MM.1S (cell line): ENCODE measurements around the gene OR9Q1.
"Not testable (repeated sequence)": the region's sequence is repeated elsewhere in the genome, so short reads cannot be mapped to it uniquely, and the experiment has no call there.

Experiments used
- DNase-seq: peaks from one replicate; pipeline ENCODE4 v3.0.0-alpha.2; 2015
- H2AFZ ChIP-seq: fragments of 300-600 bp; sonication (generic); 2 replicates; pipeline ENCODE4 v1.6.0; 2016; ENCODE audit warnings: antibody characterized with exemption, low read length
- H3F3A ChIP-seq: fragments of 300-600 bp; sonication (generic); 2 replicates; pipeline ENCODE4 v1.6.1; 2016; ENCODE audit warnings: mild to moderate bottlenecking, antibody characterized with exemption, low read length, moderate library complexity, mixed read lengths; ENCODE audit not compliant: insufficient read depth
- H3K27ac ChIP-seq: fragments of 300-600 bp; sonication (generic); 2 replicates; pipeline ENCODE4 v1.5.1; 2016; ENCODE audit warnings: mild to moderate bottlenecking, low read length
- H3K27me3 ChIP-seq: fragments of 300-600 bp; sonication (generic); replicated peaks from 2 replicates; pipeline ENCODE4 v1.6.0; 2016; ENCODE audit warnings: low read length; ENCODE audit not compliant: insufficient read depth
- H3K36me3 ChIP-seq: fragments of 300-600 bp; sonication (generic); replicated peaks from 2 replicates; pipeline ENCODE4 v1.6.1; 2016; ENCODE audit warnings: mild to moderate bottlenecking, low read length, mixed read lengths; ENCODE audit not compliant: insufficient read depth
- H3K4me1 ChIP-seq: fragments of 300-600 bp; sonication (generic); 2 replicates; pipeline ENCODE4 v1.6.1; 2016; ENCODE audit warnings: low read length, mixed read lengths
- H3K4me2 ChIP-seq: fragments of 300-600 bp; sonication (generic); 2 replicates; pipeline ENCODE4 v1.6.0; 2016; ENCODE audit warnings: low read depth, low read length
- H3K4me3 ChIP-seq: fragments of 300-600 bp; sonication (generic); 2 replicates; pipeline ENCODE4 v1.5.1; 2016; ENCODE audit warnings: low read length, mixed read lengths
- H3K79me2 ChIP-seq: fragments of 300-600 bp; sonication (generic); 2 replicates; pipeline ENCODE4 v1.6.1; 2016; ENCODE audit warnings: mixed run types, low read length, mixed read lengths
- H3K9ac ChIP-seq: fragments of 300-600 bp; sonication (generic); 2 replicates; pipeline ENCODE4 v1.6.1; 2016; ENCODE audit warnings: low read length, mixed read lengths
- H3K9me2 ChIP-seq: fragments of 300-600 bp; sonication (generic); replicated peaks from 2 replicates; pipeline ENCODE4 v1.6.1; 2016; ENCODE audit warnings: mild to moderate bottlenecking, low read length, mixed read lengths; ENCODE audit not compliant: insufficient read depth
- H3K9me3 ChIP-seq: fragments of 300-600 bp; sonication (generic); replicated peaks from 2 replicates; pipeline ENCODE4 v1.6.1; 2016; ENCODE audit warnings: mild to moderate bottlenecking, low read length, mixed read lengths; ENCODE audit not compliant: insufficient read depth
- H4K20me1 ChIP-seq: fragments of 300-600 bp; sonication (generic); 2 replicates; pipeline ENCODE4 v1.6.1; 2016; ENCODE audit warnings: mild to moderate bottlenecking, low read length, moderate library complexity, mixed read lengths; ENCODE audit not compliant: insufficient read depth
- EZH2 ChIP-seq: fragments of 300-600 bp; sonication (generic); optimal IDR thresholded peaks from 2 replicates; pipeline ENCODE3; 2017; ENCODE audit warnings: low read depth, mild to moderate bottlenecking, antibody characterized with exemption, low read length, mixed read lengths
- EZH2phosphoT487 ChIP-seq: fragments of 300-600 bp; sonication (generic); IDR thresholded peaks from 2 replicates; pipeline ENCODE4 v1.6.1; 2018; ENCODE audit warnings: antibody characterized with exemption, low read length
- TF ChIP-seq, protein P1 (sequence below): fragments of 300-600 bp; sonication (generic); IDR thresholded peaks from 2 replicates; pipeline ENCODE4 v1.5.1; 2016; ENCODE audit warnings: antibody characterized with exemption, low read length, mixed read lengths

OR9Q1 gene

DNA sequence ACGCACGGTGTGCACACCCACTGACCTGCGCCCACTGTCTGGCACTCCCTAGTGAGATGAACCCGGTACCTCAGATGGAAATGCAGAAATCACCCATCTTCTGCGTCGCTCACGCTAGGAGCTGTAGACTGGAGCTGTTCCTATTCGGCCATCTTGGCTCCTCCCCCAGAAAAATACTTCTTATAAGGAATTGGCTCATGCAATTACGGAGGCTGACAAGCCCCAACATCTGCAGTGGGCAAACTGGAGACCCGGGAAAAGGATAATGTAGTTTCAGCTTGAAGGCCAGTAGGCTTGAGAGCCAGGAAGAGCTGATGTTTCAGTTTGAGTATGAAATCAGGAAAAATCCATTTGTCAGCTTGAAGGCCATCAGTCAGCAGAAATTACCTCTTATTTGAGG, 23.7 kb upstream of the OR9Q1 start:
- H3K9ac ChIP-seq, H3K4me2 ChIP-seq, DNase-seq, H3K27ac ChIP-seq, H3F3A ChIP-seq, H3K4me3 ChIP-seq, H3K9me3 ChIP-seq, H3K79me2 ChIP-seq, H3K36me3 ChIP-seq, H2AFZ ChIP-seq, H3K9me2 ChIP-seq, H3K27me3 ChIP-seq, H4K20me1 ChIP-seq, H3K4me1 ChIP-seq: not testable (repeated sequence)

DNA sequence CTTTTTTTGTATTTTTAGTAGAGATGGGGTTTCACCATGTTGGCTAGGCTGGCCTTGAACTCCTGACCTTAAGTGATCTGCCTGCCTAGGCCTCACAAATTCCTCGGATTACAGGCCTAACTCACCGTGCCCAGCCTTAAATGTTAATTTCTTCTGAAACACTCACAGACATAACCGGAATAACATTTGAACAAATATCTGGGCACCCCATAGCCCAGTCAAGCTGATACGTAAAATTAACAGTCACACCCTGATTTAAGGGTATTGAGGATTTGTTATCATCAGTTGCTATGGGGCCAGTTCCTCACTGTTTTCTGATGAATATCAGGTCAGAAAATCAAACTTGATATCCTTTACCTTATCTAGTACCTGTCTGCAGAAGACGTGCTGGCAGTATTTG, 23.0 kb upstream of the OR9Q1 start:
- no peak for DNase-seq
- no peaks in the 10 kb centered on the region for H4K20me1 ChIP-seq
- no peaks in the 10 kb centered on the region for H3K36me3 ChIP-seq
- no peaks in the 10 kb centered on the region for H3F3A ChIP-seq
- no peaks in the 10 kb centered on the region for H3K4me1 ChIP-seq
- H3K9ac ChIP-seq: no peak overlapping the region
- H3K4me2 ChIP-seq: no peak overlapping the region
- H3K27me3 ChIP-seq: no peaks in the 10 kb centered on the region
- no peak overlapping the region for H3K27ac ChIP-seq
- TF ChIP-seq EZH2 (no peak), EZH2phosphoT487 (no peak)
- TF ChIP-seq, protein P1, sequence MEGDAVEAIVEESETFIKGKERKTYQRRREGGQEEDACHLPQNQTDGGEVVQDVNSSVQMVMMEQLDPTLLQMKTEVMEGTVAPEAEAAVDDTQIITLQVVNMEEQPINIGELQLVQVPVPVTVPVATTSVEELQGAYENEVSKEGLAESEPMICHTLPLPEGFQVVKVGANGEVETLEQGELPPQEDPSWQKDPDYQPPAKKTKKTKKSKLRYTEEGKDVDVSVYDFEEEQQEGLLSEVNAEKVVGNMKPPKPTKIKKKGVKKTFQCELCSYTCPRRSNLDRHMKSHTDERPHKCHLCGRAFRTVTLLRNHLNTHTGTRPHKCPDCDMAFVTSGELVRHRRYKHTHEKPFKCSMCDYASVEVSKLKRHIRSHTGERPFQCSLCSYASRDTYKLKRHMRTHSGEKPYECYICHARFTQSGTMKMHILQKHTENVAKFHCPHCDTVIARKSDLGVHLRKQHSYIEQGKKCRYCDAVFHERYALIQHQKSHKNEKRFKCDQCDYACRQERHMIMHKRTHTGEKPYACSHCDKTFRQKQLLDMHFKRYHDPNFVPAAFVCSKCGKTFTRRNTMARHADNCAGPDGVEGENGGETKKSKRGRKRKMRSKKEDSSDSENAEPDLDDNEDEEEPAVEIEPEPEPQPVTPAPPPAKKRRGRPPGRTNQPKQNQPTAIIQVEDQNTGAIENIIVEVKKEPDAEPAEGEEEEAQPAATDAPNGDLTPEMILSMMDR: no peak
- no peaks in the 10 kb centered on the region for H3K79me2 ChIP-seq
- H3K9me2 ChIP-seq: no peaks in the 10 kb centered on the region
- H2AFZ ChIP-seq: no peak overlapping the region
- H3K4me3 ChIP-seq: no peak overlapping the region
- H3K9me3 ChIP-seq: no peaks in the 10 kb centered on the region

DNA sequence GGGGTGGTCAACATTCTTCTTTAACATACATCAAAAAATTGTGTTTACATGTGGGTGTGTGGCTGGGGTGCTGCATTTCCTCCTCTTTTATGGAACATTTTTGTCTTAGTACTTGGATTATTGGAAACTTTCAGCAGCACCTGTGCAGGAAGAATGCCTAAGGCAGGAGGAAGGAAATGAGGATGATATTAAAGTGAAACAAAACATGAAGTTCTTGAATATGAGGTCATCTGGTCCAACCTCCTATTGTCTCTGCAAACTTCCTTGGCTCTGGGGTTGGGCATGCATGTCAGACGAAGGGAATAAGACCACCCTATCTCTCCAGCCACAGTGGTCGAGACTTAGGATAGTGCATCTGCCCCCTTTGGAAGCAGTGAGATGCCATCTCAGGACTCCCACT, 20.6 kb upstream of the OR9Q1 start:
- H3K27me3 ChIP-seq: no peaks in the 10 kb centered on the region
- H3K79me2 ChIP-seq: no peaks in the 10 kb centered on the region
- no peaks in the 10 kb centered on the region for H3F3A ChIP-seq
- H3K4me1 ChIP-seq: no peaks in the 10 kb centered on the region
- H3K4me2 ChIP-seq: no peak overlapping the region
- H3K9me3 ChIP-seq: no peaks in the 10 kb centered on the region
- H3K27ac ChIP-seq: no peak overlapping the region
- H3K4me3 ChIP-seq: no peak overlapping the region
- no peaks in the 10 kb centered on the region for H3K9me2 ChIP-seq
- H2AFZ ChIP-seq: no peak overlapping the region
- H4K20me1 ChIP-seq: no peaks in the 10 kb centered on the region
- TF ChIP-seq EZH2 (no peak), EZH2phosphoT487 (no peak)
- TF ChIP-seq, protein P1: no peak
- H3K36me3 ChIP-seq: no peaks in the 10 kb centered on the region
- no peak for DNase-seq
- no peak overlapping the region for H3K9ac ChIP-seq

DNA sequence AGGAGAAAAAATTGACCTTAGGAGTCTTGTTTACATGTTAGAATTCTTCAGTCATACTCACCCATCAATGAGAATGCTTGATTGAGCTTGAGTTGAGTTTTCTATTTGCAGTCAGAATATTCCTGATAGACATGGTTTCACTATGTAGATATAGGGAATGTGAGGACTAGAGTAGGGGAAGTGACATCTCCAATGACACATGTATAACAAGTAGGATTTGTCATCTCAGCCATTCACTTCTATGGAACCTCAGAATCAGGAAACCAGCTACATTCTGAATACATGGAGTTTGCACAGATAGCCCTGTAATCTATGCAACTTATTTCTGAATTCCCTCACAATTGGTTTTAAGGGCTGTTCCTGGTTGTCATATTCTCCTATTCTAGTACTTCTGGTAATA, 20.1 kb upstream of the OR9Q1 start:
- Histone ChIP-seq H3K4me3 (no peak overlapping the region), H3K9ac (no peak overlapping the region), H3K9me3 (no peaks in the 10 kb centered on the region), H4K20me1 (no peaks in the 10 kb centered on the region), H3K4me1 (no peaks in the 10 kb centered on the region), H3K79me2 (no peaks in the 10 kb centered on the region), H3K36me3 (no peaks in the 10 kb centered on the region), H3K27ac (no peak overlapping the region), H3K27me3 (no peaks in the 10 kb centered on the region), H3K9me2 (no peaks in the 10 kb centered on the region), H3K4me2 (no peak overlapping the region), H3F3A (no peaks in the 10 kb centered on the region), H2AFZ (no peak overlapping the region)
- TF ChIP-seq EZH2phosphoT487 (no peak), EZH2 (no peak)
- TF ChIP-seq, protein P1: no peak
- DNase-seq: no peak
